SKM-1 treated with dmso at 0.1 percent for 144 hours (cell line): Measurements from ENCODE around the gene NHERF1.

Source experiments
- DNase-seq: peaks from one replicate; lab custom pipeline; 2025; ENCODE audit not compliant: unreplicated experiment; lab: John Stamatoyannopoulos, UW

NHERF1 gene

GRCh38 chr17:74732042-74732867, 16.2 kb upstream of the NHERF1 start:
- no peak for DNase-seq

GRCh38 chr17:74733365-74734122, 14.9 kb upstream of the NHERF1 start:
- no peak for DNase-seq

DNA sequence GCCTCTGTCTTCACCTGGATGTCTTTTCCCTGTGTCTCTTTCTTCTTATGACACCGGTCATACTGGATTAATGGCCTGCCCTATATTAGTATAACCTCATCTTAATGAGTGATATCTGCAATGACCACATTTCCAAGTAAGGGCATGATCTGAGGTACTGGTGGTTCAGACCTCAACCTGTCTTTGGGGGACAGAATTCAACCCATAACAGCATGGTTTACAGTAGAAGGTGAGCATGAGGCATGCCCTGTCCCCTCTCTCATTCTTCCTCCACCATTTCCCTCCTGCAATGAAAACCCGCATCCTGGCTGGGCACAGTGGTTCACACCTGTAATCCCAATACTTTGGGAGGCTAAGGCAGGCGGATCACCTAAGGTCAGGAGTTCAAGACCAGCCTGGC, 14.2 kb upstream of the NHERF1 start:
- DNase-seq, result no peak

DNA sequence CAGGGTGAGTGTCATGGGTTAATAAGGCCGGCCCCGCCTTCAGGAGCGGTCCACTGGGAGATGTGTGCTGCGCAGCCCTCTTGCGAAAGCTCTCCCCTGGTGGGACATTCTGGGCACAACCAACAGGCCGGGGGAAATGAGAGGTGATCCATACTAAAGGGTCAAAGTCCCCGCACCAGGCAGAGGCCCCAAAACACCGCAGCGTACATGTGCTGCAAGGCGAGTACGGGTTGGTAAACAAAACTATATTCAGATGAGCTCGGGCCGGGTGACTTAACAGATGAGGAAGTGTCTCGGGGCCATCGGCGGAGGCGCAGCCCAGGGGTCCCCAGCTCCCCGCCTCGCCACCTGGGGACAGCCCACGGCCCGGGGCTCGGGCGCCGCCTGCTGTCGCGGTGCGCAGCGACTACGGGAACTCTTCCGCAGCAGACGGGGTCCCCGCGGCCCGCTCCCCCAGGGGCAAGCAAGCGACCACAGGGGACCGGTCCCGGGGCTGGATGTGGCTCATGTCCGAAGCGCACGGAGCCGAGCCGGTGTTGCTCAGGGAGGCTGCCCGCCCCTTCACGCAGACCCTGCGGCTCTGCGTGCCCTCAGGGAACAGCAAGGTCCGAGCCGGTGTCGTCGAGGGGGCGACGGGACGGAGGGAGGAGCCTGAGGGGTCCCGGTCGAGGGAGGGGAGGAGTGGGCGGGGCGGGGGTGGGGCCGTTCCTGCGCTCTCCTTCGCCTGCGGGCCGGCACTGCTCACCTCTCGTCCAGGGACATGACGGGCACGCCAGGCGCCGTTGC, 11.7 kb upstream of the NHERF1 start, which contains the start of gene RAB37:
Gene RAB37 (plus strand): TSS at position 744 of the 786 bp plus-strand sequence. CDS start 17 bp downstream, at position 761.
- peak; percentile 87 for DNase-seq

- peak; percentile 33 for DNase-seq
These were observed 11.0 kb upstream of the NHERF1 start for GRCh38 chr17:74737299-74738050.

GRCh38 chr17:74738051-74738996, 10.1 kb upstream of the NHERF1 start:
- peak; percentile 39 for DNase-seq

DNA sequence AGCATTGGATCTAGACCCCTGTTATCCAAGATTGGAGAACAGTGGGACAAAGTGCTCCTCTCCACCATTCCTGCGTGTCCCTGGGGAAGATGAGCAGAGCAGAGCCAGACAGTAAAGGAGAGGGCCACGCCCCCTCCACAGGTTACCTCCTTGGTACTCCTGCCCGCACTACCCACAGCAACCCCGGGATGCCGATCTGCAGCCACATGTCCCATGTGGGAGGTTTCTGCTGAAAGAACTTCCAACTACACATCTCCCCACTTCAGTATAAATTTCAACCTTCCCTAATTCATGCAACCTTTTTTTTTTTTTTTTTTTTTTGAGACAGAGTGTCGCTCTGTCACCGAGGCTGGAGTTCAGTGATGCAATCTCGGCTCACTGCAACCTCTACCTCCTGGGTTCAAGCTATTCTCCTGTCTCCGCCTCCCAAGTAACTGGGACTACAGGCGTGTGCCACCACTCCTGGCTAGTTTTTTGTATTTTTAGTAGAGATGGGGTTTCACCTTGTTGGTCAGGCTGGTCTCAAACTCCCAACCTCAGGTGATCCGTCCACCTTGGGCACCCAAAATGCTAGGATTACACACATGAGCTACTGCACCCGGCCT, 9.1 kb upstream of the NHERF1 start:
- DNase-seq, result no peak

DNA sequence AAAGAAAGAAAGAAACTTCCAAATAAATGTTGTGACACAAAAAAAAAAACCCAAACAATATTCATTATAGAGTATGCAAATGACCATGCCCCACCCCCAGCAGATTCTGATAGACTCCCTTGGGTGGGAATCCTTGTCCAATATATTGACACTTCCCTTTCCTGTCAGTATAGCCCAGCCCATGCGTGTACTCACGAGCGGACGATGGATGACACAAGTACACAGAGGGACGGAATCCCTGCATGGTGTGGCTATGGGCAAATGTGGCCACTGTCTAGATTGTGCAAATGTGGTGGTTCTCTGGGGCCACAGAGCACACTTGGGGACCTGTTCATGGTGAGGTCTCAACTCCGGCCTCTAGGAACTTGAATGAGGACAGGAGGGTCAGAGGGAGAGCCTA, 8.3 kb upstream of the NHERF1 start:
- no peak for DNase-seq

- DNase-seq, result no peak
These were observed 7.6 kb upstream of the NHERF1 start for GRCh38 chr17:74740641-74741387.

DNA sequence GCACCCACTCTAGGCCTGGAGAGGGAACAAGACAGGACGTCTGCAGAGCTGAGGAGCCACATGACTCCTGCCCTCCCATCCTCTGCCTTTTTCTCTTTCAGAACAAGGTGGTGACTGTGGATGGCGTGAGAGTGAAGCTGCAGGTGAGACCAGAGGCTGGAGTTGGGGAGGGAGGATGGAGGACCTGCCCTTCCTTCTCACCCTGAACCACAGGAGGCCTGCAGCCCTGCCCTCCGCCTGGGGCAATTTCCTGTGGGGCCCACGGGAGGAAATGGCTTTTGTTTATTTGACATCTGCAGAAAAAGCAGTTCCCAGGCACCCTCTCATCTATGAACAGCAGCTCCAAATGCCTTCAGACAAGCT, 6.3 kb upstream of the NHERF1 start:
- DNase-seq, result peak; percentile 81

DNA sequence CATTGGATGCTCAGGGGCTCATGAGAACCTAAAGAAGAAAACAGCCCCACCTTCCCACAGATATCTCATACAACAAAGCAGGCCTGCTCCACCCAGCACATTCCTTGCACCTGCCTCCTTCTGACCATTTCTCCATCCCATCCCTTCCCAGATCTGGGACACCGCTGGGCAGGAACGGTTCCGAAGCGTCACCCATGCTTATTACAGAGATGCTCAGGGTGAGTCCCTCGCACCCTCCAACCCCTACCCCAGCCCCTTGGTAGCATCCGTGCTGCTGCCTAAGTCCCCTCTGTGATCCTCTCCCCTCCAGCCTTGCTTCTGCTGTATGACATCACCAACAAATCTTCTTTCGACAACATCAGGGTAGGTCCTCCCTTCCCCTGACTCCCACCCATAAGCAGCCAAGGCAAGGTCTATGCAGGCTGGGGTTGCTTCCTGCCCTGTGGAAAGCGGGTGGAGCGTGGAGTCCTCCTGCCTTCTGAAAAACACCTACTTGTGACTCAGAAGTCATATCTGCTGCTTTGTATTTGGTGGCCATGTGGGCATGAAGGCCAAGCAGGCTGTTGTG, 5.4 kb upstream of the NHERF1 start:
- DNase-seq, result no peak

- DNase-seq, result no peak
These were observed 4.7 kb upstream of the NHERF1 start for GRCh38 chr17:74743755-74744154.

- DNase-seq, result no peak
These were observed 4.1 kb upstream of the NHERF1 start for GRCh38 chr17:74744349-74744713.

- peak; percentile 25 for DNase-seq
These were observed 3.5 kb upstream of the NHERF1 start for GRCh38 chr17:74744714-74745547.

- DNase-seq, result no peak
These were observed 2.8 kb upstream of the NHERF1 start for GRCh38 chr17:74745548-74746177.

DNA sequence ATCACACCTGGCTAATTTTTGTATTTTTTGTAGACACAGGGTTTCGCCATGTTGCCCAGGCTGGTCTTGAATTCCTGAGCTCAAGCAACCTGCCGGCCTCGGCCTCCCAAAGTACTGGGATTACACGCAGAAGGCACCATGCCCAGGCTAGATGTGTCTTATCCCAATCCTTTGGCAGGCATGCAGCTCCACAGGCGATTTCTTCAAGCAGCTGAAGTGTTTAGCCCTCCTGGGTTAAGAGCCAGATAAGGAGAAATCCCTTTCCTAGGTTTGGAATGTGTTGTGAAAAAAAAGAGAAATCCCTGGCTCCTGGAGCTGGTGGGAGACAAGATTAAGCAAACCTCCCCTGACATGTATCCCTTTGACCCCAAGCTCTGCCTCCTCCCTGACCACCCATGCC, 2.1 kb upstream of the NHERF1 start:
- DNase-seq, result no peak

DNA sequence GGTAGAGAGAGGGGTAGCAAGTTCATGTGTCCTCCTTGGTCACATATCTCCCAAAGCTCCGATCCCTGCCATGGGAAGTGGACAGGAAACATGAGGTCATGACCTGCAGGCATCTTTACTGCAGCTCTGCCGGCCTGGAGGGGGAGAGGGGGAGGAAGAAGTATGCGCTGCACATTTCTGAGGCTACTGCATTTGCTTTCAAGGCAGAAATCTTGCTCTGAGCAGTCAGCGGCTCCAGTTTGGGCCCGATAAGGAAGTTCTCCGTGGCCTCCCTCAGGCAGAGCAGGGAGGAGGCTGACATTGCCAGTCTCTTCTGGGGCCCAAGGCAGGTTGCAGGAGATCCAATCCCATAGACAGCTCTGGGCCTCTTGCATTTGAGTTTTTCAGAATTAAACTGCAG, 1.5 kb upstream of the NHERF1 start:
- DNase-seq, result peak; percentile 31
